Measurements from ENCODE around the gene LSM14A.

Gene LSM14A

DNA sequence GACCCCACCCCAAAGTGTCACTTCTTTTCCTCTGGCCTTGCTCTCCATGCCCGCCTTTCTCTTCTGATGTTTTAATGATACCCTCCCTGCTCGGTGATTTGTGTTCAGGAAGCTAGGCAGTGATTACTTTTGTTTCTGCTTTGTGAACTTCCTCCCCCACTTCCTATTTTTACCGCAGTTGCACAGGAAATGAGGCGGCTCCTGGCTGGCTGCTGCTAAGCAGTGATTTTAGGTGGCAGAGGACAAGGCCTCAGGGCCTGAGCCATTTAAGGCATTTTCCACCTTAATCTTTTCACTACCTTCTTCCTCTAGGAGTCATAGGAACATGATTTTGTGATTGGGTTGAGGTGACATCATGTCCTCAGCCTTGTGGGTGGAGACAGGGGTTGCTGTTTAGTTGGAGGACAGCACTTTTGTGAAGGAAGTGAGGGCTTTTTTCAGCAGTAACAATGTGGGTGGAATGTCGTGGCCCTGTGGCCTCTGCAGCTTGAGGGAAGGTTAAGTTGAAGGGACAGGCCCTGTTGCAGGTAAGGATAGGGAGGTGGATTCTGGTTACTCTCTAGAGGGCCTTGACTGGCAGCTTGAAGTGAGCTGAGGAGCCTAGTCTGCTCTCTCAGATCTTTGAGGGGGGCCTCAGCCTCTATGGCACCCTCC, 97.8 kb downstream of the LSM14A start:
- no peak overlapping the region for H3K4me3 ChIP-seq

DNA sequence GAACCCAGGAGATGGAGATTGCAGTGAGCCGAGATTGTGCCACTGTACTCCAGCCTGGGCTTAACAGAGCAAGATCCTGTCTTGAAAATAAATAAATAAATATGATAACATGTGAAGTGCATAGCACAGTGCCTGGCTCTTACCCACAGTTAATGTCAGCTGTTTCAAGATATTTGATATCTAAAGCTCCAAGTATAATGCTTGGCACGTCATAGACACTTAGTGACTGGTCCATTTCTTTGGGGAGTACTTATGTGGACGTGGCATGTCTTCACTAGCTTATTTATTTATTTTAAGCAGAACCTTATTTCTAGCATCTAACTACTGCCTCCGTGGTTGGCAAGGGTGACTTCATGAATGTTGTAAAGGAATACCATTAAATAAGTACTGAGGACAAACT, 100.8 kb downstream of the LSM14A start:
- no peak overlapping the region for H3K4me3 ChIP-seq
- H3K27ac ChIP-seq = peak overlapping the region in 5 of 21 experiments; percentile 29 to 90 (median 81)

More for the DNA sequence above, 97.8 kb downstream of the LSM14A start:
- peak overlapping the region; percentile 10 to 91 (median 80) for H3K27ac ChIP-seq

DNA sequence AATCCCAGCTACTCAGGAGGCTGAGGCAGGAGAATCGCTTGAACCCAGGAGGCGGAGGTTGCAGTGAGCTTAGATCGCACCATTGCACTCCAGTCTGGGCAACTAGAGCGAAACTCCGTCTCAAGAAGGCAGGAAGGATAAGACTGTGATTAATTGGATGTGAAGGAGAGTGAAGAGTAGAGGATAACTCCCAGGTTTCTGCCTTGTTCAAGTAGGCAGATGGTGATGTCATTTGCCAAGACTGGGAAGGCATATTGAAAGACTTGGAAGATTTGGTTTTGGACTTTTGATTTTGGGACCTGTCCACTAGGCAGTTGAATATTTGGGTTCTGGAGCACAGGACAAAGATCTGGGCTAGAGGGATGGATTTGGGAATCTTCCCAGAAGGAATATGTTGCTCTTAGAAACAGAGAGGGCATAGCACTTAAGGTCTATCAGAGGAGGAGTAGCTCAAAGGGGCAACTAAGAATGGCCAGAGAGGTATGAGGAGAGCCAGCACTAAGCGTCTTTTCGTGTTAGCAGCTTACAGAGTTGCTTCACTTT, 102.1 kb downstream of the LSM14A start:
- Histone ChIP-seq H3K4me3 (no peak overlapping the region), H3K27ac (peak overlapping the region in 14 of 21 experiments; percentile 1 to 82 (median 36))

DNA sequence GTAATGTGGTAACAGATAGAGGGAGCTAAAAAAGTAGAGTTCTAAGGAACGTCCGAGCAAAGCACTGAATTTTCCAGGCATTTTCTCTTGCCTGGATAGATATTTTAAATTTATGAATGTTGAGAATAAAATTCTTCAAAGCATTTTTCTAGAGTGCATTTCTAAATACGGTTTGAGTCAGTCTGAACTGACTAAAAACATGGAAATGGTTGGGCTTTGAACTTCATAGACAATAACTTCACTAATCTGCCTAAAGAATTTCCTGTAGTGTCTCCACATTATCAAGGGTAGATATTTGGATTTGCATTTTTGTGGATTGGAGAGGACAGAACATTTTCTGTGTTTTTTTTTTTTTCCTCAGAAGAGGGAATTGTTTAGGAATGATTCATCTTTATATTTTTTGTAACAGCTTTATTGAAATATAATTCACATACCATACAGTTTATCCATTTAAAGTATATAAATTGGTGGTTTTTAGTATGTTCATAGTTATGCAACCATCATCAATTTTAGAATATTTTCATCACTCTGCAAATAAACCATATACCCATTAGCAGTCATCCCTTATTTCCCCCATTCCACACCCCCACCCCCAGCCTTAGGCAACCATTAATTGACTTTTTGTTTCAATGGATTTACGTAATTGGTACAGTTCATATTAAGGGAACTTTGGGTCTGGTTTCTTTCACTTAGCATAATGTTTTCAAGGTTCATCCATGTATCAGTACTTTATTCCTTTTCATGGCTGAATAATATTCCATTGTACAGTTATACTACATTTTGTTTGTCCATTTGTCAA, 102.7 kb downstream of the LSM14A start:
- no peak overlapping the region for H3K4me3 ChIP-seq
- H3K27ac ChIP-seq = peak overlapping the region in 14 of 21 experiments; percentile 1 to 82 (median 36)

DNA sequence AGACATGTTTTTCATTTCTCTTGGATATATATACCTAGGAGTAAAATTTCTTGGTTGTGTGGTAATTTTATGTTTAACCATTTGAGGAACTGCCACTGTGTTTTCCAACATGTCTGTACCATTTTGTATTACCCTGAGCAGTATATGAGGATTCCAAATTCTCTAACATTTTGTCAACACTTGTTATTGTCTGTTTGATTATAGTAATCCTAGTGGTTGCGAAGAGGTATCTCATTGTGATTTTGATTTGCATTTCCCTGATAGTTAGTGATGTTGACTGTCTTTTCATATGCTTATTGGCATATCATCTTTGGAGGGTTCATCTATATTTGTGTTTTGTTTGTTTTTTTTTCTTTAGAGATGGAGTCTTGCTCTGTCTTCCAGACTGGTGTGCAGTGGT, 103.4 kb downstream of the LSM14A start:
- Histone ChIP-seq H3K4me3 (no peak overlapping the region), H3K27ac (peak overlapping the region in 5 of 21 experiments; percentile 8 to 82 (median 16))

DNA sequence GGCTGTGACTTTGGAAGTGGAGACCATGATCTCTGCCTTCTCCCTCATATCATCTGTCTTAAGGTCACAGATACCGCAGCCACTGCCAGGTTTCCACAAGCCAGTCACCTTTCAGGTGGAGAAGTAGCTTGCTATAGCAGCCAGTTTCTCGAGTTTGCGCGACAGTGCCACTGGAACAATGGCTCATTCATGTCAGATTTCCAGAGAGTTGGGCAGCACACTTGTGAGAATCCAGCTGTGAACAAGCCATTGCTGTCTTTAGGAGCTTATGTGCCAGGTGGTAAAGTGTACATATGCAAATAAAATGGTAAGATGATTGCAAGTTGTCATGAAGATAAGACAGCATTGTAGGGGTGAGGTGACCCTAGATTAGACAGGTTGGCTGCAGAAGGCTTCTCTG, 104.3 kb downstream of the LSM14A start:
- peak overlapping the region in 11 of 21 experiments; percentile 3 to 45 (median 19) for H3K27ac ChIP-seq
- no peak overlapping the region for H3K4me3 ChIP-seq

DNA sequence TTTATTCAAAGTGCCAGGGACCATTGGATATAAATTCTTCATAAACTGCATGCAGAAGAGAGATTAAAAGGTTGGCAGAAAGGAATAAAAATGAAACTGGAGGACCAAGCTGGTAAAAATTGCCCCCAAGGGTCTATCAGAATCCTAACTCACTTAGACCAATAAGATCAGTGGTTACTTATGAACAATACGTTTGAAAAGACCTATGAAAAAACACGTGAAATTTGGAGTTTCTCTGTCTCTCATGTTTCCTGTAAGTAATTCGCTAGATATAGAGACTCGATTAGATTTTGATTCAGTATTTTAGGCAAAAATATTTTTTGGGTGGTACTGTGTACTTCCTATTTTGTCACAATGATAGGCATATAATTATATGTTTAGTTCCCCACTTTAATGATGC, 104.9 kb downstream of the LSM14A start:
- H3K4me3 ChIP-seq = no peak overlapping the region
- peak overlapping the region in 8 of 21 experiments; percentile 3 to 34 (median 20) for H3K27ac ChIP-seq

DNA sequence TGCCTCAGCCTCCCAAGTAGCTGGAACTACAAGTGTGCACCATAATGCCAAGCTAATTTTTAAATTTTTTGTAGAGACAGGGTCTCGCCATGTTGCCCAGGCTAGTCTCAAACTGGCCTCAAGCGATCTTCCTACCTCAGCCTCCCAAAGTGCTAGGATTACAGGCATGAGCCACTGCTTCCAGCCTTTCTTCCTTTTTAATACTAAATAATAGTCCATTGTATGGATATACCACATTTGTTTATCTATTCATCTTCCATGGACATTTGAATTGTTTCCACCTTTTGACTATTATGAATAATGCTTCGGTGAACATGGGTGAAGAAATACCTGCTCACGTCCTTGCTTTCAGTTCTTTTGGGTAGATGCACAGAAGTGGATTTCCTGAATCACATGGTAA, 106.5 kb downstream of the LSM14A start:
- Histone ChIP-seq H3K4me3 (no peak overlapping the region), H3K27ac (no peak overlapping the region)

All from skin epidermis (tissue), 12 donors.